ENCODE measurements around the gene ZNF317. TPM values are rescaled to one million over a fixed set of nuclear protein-coding genes. Genes with fewer than 3 reads are reported as not detected.

The ZNF317 gene
- total RNA-seq (2021; fragmentation: NEBNext Ultra II Directional; extraction: Animal tissue kit (Norgen Biotek cat#: 25700)): 10 to 100 TPM; 17.1 to 21.8 (median 20.5) TPM
- long read RNA-seq, full-length matches to known transcripts: 8 of 10 reads
- long read RNA-seq, partial matches to known transcripts: 0 of 10 reads
- long read RNA-seq, other reads (novel, unspliced or antisense): 2 of 10 reads

DNA sequence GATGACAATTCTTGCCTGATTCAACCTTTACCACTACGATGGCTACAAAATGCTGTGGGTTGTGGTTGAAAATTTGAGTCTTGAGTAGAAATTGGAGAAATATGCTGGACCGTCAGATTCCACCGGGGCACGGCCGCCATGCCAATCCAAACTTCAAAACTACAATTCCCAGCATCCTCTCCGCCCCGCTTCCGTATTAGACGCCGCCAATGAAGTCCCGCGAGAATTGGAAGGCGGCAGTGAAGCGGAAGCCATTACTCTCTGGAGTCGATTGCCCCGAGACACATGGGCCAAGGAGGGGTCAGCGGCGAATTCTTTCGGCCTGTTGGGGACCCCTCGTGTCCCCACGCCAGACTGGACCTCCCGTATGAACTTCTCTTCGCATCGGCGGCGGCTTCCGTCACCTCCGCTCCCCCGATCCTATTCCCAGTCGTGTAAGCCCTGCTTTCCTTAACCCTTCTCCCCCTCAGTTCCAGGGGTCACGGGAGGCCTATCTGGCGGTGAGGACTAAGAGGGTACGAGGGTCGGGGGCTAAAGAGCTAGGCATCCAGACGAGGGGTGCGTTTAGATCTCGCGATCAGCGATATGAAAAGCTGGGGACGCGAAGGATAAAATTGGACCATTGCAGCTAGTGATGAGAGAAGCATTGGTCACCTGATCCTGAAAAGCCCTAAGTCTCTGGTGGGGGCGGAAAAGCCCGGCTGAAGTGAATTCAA lies at the start of gene ZNF317:
Gene ZNF317 (plus strand): TSS at position 239 of the 716 bp plus-strand sequence. CDS start 15,620 bp downstream, outside the sequence.
- Mint-ChIP-seq H3K27ac (peak within 1 kb of the TSS; percentile 94), H3K36me3 (ENCODE audit: low read depth) (peaks cover 42% of the 10 kb centered on the region), H3K4me3 (peak within 1 kb of the TSS; percentile 95), H3K27me3 (ENCODE audit: insufficient read depth) (no peaks in the 10 kb centered on the region; the same call in 1 of the 2 replicates), H3K4me1 (ENCODE audit: low read depth) (peaks cover 27% of the 10 kb centered on the region), H3K9me3 (peaks cover 29% of the 10 kb centered on the region)
- TF ChIP-seq, protein P1, sequence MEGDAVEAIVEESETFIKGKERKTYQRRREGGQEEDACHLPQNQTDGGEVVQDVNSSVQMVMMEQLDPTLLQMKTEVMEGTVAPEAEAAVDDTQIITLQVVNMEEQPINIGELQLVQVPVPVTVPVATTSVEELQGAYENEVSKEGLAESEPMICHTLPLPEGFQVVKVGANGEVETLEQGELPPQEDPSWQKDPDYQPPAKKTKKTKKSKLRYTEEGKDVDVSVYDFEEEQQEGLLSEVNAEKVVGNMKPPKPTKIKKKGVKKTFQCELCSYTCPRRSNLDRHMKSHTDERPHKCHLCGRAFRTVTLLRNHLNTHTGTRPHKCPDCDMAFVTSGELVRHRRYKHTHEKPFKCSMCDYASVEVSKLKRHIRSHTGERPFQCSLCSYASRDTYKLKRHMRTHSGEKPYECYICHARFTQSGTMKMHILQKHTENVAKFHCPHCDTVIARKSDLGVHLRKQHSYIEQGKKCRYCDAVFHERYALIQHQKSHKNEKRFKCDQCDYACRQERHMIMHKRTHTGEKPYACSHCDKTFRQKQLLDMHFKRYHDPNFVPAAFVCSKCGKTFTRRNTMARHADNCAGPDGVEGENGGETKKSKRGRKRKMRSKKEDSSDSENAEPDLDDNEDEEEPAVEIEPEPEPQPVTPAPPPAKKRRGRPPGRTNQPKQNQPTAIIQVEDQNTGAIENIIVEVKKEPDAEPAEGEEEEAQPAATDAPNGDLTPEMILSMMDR (IDR thresholded peaks at IDR 0.05): no peak
- peak; percentile 87 for DNase-seq

DNA sequence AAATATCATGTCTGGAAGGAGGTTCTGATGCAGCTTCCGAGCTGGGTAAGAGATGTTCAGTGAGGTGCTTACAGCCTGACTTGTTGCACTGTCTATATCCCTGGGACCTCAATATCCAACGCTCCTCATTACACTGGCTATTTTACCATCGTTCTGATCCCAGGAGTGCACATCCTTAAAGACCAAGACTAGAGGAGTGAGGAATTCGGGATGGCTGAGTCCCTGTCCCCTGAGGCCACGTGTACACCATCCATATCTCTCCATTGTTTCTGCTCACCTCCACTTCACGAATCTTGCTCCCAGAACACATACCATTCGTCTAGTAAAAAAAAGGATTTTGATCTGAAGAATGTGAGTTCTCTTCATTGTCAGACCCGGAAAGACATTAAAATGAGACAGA lies 32.8 kb upstream of the ZNF317 start, which contains the start of gene OR7G2:
Gene OR7G2 (minus strand): TSS at position 101 of the 400 bp plus-strand sequence. CDS start 4,232 bp downstream, outside the sequence.
- Mint-ChIP-seq H3K36me3 (ENCODE audit: low read depth) (peaks cover 6% of the 10 kb centered on the region), H3K27me3 (ENCODE audit: insufficient read depth) (no peaks in the 10 kb centered on the region), H3K4me1 (ENCODE audit: low read depth) (no peaks in the 10 kb centered on the region), H3K27ac (no peak within 1 kb of the TSS), H3K9me3 (peaks cover 13% of the 10 kb centered on the region), H3K4me3 (no peak within 1 kb of the TSS)
- TF ChIP-seq, protein P1 (IDR thresholded peaks at IDR 0.05): no peak
- no peak for DNase-seq

DNA sequence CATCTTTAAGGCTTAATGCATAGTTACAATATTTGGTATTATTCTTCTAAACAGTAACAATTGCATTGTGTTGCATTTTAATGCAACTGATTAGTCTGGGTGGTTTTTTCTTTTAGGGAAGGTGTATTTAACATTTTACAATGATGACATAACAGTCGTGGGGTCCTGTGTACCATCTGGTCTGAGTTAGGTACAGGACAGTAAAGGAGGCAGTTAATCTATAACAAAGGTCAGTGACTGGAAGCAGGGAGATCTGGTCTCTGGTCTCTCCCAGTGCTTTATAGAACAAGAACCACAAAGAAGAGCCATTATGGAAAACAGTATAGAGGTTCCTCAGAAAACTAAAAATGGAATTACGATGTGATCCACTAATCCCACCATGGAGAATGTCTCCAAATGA lies 30.2 kb upstream of the ZNF317 start:
- H3K9me3 Mint-ChIP-seq: peaks cover 10% of the 10 kb centered on the region
- DNase-seq: no peak
- H3K4me1 Mint-ChIP-seq (ENCODE audit: low read depth): no peaks in the 10 kb centered on the region
- H3K27ac Mint-ChIP-seq: no peak overlapping the region
- no peaks in the 10 kb centered on the region; the same call in 1 of the 2 replicates for H3K27me3 Mint-ChIP-seq (ENCODE audit: insufficient read depth)
- no peaks in the 10 kb centered on the region; the same call in 1 of the 2 replicates for H3K36me3 Mint-ChIP-seq (ENCODE audit: low read depth)
- H3K4me3 Mint-ChIP-seq: no peak overlapping the region
- TF ChIP-seq, protein P1 (IDR thresholded peaks at IDR 0.05): no peak

DNA sequence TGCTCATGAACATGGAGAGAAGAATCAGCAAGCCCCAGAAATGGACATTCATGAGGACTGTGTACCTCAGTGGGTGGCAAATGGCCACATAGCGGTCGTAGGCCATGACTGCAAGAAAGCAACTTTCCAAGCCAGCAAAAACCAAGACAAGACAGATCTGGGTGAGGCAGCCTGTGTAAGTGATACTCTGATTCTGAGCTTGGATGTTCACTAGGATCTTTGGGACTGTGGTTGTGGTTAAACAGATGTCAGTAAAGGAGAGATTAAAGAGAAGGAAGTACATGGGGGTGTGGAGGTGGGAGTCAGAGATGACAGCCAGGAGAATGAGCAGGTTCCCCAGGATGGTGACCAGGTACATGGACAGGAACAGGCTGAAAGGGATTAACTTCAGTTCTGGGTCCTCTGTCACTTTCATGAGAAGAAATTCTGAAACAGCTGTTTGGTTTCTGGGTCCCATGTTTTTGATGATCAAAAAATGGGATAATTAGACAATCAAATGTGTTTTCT lies 24.8 kb upstream of the ZNF317 start, which contains the start of gene OR7G1:
Gene OR7G1 (minus strand): TSS at position 457 of the 507 bp plus-strand sequence. CDS start 0 bp downstream, at position 457.
- no peak for DNase-seq
- Mint-ChIP-seq H3K36me3 (ENCODE audit: low read depth) (no peaks in the 10 kb centered on the region; the same call in 1 of the 2 replicates), H3K27me3 (ENCODE audit: insufficient read depth) (no peaks in the 10 kb centered on the region; the same call in 1 of the 2 replicates), H3K9me3 (peaks cover 4% of the 10 kb centered on the region; the same call in 1 of the 2 replicates), H3K4me1 (ENCODE audit: low read depth) (no peaks in the 10 kb centered on the region), H3K4me3 (no peak within 1 kb of the TSS), H3K27ac (no peak within 1 kb of the TSS)
- TF ChIP-seq, protein P1 (IDR thresholded peaks at IDR 0.05): no peak

DNA sequence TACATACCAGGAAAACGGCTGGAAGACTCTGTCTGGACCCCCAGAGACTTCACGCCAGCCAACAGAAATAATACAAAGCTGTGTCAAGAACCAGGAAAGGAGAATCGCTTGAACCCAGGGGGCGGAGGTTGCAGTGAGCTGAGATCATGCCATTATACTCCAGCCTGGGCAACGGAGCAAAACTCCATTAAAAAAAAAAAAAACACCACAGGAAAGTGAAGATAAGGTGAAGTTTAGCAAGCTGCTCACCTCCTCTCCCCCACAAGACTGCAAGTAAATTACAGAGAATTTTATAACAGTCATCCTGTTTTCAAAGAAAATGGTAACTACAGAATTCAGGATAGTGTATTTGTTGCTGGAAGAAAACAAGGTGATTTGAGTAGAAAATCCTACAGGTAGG lies 23.6 kb upstream of the ZNF317 start:
- Mint-ChIP-seq H3K27ac (no peak overlapping the region), H3K4me1 (ENCODE audit: low read depth) (no peaks in the 10 kb centered on the region), H3K27me3 (ENCODE audit: insufficient read depth) (no peaks in the 10 kb centered on the region; the same call in 1 of the 2 replicates), H3K9me3 (peaks cover 9% of the 10 kb centered on the region), H3K36me3 (ENCODE audit: low read depth) (no peaks in the 10 kb centered on the region; the same call in 1 of the 2 replicates), H3K4me3 (no peak overlapping the region)
- no peak for DNase-seq
- TF ChIP-seq, protein P1 (IDR thresholded peaks at IDR 0.05): no peak

Measured in HFFc6 (cell line).